ENCODE results near the gene LY86.

The LY86 gene

GRCh38 chr6:6685249-6686040 lies 96.9 kb downstream of the LY86 start:
- DNase-seq: no peak

DNA sequence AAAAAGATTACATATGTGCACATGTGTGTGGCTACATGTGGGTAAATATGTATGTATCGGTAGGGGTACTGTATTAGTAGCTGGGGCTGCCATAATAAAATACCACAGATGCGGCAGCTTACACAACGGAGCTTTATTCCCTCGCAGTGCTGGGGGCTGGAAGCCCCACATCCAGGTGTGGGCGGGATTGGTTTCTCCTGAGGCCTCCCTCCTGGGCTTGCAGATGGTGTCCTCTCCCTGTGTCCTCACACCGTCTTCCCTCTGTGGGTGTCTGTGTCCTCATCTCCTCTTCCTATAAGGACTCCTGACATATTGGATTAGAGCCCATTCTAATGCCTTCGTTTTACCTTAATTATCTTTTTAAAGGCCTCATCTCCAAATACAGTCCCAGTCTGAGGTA lies 97.7 kb downstream of the LY86 start:
- no peak for DNase-seq

GRCh38 chr6:6686748-6687601 lies 98.5 kb downstream of the LY86 start:
- no peak for DNase-seq

- no peak for DNase-seq
These were observed 99.8 kb downstream of the LY86 start for GRCh38 chr6:6688283-6688682.

GRCh38 chr6:6688951-6689350 lies 100.4 kb downstream of the LY86 start:
- DNase-seq: no peak

DNA sequence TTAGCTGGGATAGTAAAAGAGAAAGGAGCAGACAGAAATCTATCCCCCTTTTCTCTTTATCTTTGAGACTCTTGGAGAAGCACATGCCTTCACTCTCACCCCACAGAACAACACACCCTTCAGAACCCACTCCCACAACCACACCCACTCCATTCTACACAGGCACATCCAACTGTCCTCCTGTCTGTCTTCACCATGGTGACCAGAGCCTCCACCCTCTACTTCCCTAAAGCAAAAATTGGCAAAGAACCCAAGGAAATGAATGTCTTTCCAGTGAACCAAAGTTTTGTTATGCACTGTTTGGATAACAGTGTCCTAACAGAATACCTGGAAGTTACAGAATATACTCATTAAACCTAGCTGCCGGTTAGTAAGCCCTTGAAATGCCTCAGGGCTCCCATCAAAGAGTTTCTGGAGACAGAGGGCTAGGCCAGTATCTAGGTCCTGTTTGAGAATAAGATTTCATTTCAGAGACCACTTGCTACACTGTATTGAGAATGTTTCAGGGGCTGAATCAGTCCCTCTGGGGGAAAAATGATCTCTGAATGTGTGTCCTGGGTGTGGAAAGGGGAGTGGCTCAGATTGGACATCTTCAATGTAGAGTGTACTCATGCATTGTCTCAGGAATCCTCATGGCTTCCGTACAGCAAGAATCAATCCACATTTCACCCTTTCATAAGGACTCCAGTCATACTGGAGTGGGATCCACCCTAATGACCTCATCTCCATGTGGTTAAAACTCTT lies 101.1 kb downstream of the LY86 start:
- no peak for DNase-seq

GRCh38 chr6:6690144-6690483 lies 101.6 kb downstream of the LY86 start:
- no peak for DNase-seq

DNA sequence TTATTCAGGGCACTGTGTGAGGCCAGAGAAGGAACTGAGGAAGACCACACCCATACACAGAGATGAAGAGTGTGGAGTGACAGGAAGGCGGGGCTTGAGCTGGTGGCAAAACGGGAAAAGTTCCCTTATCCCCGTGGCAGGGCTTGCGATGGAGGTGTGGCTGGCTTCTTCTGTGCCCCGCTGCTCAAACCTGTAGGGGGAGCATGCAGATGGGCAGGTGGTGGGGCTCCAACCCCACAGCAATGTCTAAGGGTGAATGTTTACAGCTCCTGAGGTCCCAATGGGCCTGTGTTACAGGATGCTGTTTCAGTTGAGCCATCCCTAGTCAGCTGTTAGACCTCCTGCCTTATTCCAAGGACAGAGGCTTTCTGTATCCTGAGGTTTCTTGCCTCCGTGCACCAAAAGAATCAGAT lies 105.9 kb downstream of the LY86 start:
- no peak for DNase-seq

DNA sequence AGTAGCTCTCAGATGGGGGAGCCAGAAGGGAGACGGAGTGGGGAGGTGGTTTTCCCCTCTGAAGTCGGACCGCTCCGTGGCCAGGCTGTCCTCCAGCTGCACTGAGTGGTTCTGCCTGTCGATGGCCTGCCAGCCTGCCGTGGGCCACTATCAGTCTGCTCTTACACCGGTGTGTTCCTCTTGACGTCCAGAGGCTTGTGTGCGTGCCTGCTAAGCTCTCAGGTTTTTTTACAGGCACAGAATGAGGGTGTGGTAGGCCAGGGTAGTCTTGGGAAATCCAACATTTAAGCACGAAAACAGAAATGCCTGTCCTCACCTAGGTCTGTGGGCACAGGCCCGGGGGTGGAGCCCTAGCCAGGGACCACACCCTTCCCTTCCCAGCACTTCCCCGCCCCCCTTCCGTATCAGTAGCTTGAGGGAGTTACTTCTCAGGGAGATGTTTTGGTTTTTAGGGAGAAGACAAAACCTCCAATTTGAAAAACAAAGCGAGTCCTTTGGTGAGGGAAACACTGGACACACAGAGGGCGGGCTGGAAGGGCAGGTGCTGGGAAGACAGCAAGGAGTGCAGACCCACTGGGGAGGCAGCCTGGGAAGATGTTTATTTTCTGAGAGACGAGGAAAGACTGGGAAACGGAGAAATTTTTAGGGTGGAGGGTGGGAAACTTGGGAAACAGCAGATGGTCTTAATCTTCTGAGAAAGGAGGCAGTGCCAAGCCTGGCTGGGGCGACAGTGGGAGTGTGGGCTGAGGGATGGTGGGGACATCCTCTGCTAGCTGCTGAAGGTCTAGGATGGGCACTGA lies 106.5 kb downstream of the LY86 start:
- DNase-seq: no peak

- no peak for DNase-seq
These were observed 107.2 kb downstream of the LY86 start for GRCh38 chr6:6695625-6696276.

- DNase-seq: no peak
These were observed 108.5 kb downstream of the LY86 start for GRCh38 chr6:6696867-6697531.

- no peak for DNase-seq
These were observed 109.1 kb downstream of the LY86 start for GRCh38 chr6:6697620-6698019.

DNA sequence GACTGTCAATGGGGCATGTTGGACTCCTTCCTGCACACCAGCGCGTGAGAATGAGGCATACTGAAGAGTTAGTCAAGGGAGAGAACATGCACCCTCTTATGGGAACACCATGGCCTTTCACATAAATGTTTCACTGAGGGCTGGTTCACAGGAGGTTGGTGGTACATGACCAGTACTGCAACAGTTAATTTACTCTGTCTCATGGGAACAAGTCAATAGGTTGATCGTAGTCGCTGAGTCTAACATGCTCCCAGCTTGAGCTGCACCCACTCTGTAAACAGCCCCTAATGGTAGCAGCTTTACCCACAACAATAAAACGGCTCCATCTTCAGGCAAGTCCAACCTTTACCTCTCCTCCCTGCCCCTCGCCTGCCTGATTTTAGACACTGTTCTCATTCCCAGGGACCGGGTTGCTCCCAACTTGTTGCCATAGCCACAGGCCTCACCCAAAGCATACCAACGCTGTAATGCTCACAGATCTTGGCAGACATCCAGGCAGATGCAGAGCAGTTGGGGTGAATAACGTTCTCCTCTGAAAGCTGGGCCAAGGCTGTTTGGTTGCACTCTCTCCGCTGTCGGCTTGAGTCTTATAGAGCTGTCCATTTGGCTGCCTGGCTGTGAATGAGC lies 111.3 kb downstream of the LY86 start:
- no peak for DNase-seq

GRCh38 chr6:6700407-6701270 lies 112.1 kb downstream of the LY86 start:
- no peak for DNase-seq

DNA sequence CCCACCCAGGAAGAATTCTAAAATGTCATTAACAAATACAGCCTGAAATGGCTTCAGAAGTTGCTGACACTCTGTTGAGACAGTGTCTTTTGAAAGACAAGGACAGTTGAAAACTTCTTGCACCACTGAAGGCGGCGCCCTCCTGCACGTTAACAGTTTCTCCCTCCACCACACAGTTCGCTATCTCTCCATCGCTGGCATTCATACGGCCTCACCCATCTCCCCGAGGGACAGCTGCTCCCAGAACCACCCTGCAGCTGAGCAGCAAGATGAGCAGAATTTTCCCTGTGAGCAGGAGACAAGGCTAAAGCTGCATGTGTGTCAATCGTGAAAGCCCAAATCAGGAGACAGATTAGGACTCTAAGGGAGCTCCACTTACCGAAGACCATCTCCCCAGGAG lies 113.3 kb downstream of the LY86 start:
- DNase-seq: no peak

DNA sequence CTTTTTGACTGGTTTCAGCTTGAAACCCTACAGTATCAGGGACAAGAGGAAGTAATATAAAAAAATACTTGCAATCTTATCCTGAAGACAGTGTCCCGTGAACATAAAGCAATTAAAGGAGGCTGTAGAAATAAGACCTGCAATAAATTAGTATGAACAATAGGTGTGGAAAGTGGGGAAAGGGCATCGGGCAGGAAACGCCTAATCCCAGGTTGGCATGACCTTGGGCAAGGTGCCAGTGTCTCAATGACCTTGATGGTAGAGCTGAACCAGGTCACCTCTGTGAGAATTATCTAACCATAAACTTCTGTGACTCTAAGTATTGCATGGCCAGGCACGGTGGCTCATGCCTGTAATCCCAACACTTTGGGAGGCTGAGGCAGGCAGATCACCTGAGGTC lies 115.2 kb downstream of the LY86 start:
- no peak for DNase-seq

All from stimulated activated naive CD4-positive, alpha-beta T cell treated with Interleukin-2 at 50 U/mL for 16 hours (primary cell).